Chondrocyte (in vitro differentiated cells): Measurements from ENCODE around the gene ZCCHC3. TPM values are rescaled to one million over a fixed set of nuclear protein-coding genes. Genes with fewer than 3 reads are reported as not detected.

Experiments used
- DNase-seq: peaks from one replicate; pipeline ENCODE4 v3.0.0; 2021; ENCODE audit warnings: mixed read lengths, low spot score
- H3K27ac Mint-ChIP-seq: one replicate; pipeline ENCODE4 v1.8.0; 2021; ENCODE audit warnings: mild to moderate bottlenecking, moderate library complexity, mixed read lengths; ENCODE audit not compliant: unreplicated experiment
- H3K27me3 Mint-ChIP-seq: 2 replicates; pipeline ENCODE4 v1.8.0; 2021; ENCODE audit warnings: low read depth, mixed read lengths
- H3K36me3 Mint-ChIP-seq: 2 replicates; pipeline ENCODE4 v1.8.0; 2021; ENCODE audit warnings: low read depth, mixed read lengths
- H3K4me1 Mint-ChIP-seq: 2 replicates; pipeline ENCODE4 v1.8.0; 2021; ENCODE audit warnings: low read depth, mild to moderate bottlenecking, mixed read lengths
- H3K4me3 Mint-ChIP-seq: one replicate; pipeline ENCODE4 v1.8.0; 2021; ENCODE audit warnings: mild to moderate bottlenecking, moderate library complexity, mixed read lengths; ENCODE audit not compliant: unreplicated experiment
- H3K9me3 Mint-ChIP-seq: 2 replicates; pipeline ENCODE4 v1.8.0; 2021; ENCODE audit warnings: low read depth, mixed read lengths
- CTCF ChIP-seq: fragments of 200-600 bp; sonication (generic); IDR thresholded peaks from 2 replicates; pipeline ENCODE4 v1.5.0; 2021; ENCODE audit warnings: antibody characterized with exemption, mild to moderate bottlenecking, moderate library complexity
- total RNA-seq: library from RNA; stranded (reverse); gene quantifications from 3 replicates; pipeline ENCODE4 v1.2.1, GENCODE V29; 2021

ZCCHC3 gene
- total RNA-seq, 1 donor from 2014 or later = 18.6 TPM

- no peak for TF ChIP-seq CTCF
- H3K27ac Mint-ChIP-seq = peak overlapping the region; percentile 91
- no peaks in the 10 kb centered on the region for H3K9me3 Mint-ChIP-seq
- no peaks in the 10 kb centered on the region for H3K36me3 Mint-ChIP-seq
- H3K4me1 Mint-ChIP-seq = peaks cover 38% of the 10 kb centered on the region
- no peaks in the 10 kb centered on the region for H3K27me3 Mint-ChIP-seq
- peak; percentile 95 for DNase-seq
- H3K4me3 Mint-ChIP-seq = peak overlapping the region; percentile 85
Observed at GRCh38 chr20:325889-326644, 28.7 kb downstream of the ZCCHC3 start.

GRCh38 chr20:326645-327185, 29.3 kb downstream of the ZCCHC3 start:
- no peaks in the 10 kb centered on the region for H3K9me3 Mint-ChIP-seq
- H3K4me3 Mint-ChIP-seq = peak overlapping the region; percentile 85
- peak overlapping the region; percentile 54 for H3K27ac Mint-ChIP-seq
- peaks cover 38% of the 10 kb centered on the region for H3K4me1 Mint-ChIP-seq
- no peaks in the 10 kb centered on the region for H3K27me3 Mint-ChIP-seq
- DNase-seq = no peak
- no peaks in the 10 kb centered on the region for H3K36me3 Mint-ChIP-seq
- TF ChIP-seq CTCF = no peak

DNA sequence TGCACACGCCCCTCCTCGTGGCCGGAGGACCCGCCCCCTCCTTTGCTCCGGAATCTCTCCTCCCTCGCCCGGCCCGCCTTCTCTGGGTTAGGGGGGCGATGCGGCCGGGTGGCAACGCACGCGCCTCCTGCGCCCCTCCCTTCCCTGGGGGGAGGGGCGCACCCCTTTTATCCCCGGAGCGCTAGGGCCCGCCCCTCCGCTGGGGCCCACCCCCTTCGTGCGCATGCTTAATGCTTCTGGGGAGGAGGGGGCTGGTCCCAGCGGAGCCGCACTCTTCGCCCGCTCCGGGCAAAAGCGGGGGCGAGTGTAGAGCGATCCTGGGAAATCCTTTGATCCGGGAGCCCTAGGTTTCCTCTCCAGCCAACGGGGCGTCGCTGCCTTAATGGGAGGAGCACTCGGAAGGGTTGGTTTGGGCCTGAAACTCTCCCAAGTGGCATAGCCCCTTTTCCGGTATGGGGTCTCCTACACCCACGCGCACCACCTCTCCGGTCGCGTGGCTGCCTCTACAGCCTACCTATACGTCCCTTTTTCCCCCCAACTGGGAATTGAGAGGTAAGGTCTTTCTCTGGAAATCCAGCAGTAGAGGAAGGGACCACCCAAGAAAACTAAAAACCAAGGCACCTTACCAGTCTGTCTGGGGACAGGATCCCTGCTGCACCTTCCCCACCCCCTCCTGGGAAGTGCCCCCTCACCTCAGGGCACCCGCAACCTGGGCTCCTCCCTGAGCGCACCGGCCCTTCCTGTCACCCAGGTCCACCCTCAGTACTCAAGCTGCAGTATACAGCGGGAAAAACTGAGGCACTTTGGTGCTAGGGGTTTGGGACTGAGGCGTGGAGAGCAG, 30.0 kb downstream of the ZCCHC3 start:
- Mint-ChIP-seq H3K36me3 (no peaks in the 10 kb centered on the region), H3K4me1 (peaks cover 38% of the 10 kb centered on the region), H3K4me3 (peak overlapping the region; percentile 85), H3K9me3 (no peaks in the 10 kb centered on the region), H3K27me3 (no peaks in the 10 kb centered on the region), H3K27ac (peak overlapping the region; percentile 82)
- DNase-seq = no peak
- no peak for TF ChIP-seq CTCF

DNA sequence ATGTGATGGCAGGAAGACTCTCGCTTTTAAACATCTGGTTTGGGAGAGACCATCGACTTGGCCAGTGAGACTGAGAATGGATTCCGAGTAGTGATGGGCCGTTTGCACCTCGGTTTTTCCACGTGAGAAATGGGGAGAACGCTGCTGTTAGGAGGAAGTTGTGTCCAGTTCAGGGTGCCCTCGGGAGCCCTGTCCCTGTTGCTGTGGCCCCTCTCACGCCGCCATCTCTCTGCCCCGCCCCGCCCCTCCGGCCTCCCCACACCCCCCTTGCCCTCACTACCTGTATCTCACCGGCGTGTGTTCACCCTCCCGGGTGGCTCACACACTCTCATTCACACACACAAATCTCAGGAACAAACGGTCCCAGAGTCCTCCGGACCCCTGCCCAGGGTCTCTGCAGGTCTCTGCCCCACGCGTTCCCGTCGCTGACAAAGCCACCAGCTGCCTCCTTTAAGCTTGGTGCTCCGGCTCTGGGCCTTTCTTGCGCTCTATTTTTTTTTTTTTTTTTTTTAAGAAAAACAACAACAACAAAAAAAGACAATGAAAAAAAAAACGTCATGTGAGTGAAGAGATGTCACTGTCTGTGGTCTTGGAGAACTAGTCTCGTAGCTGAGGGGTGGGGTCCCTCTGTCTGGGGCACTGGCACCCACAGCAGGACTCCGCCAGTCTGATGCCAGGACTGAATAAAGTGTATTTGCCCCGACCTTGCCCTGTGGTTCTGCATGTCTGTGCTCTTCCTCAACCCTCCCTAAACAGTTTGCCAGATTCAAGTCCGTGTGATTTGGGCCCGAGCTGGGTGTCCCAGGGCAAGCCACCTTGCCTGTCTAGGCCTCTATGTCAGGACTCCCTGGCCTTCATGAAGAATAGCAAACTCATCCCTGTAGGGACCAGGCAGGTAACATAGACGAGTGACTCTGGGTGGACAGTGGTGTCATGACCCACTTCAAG, 30.9 kb downstream of the ZCCHC3 start:
- peak overlapping the region; percentile 85 for H3K4me3 Mint-ChIP-seq
- no peaks in the 10 kb centered on the region for H3K9me3 Mint-ChIP-seq
- no peak for TF ChIP-seq CTCF
- peaks cover 38% of the 10 kb centered on the region for H3K4me1 Mint-ChIP-seq
- H3K36me3 Mint-ChIP-seq = no peaks in the 10 kb centered on the region
- H3K27ac Mint-ChIP-seq = peak overlapping the region; percentile 82
- no peak for DNase-seq
- no peaks in the 10 kb centered on the region for H3K27me3 Mint-ChIP-seq
